ENCODE measurements around the gene DDI1. TPM values are rescaled to one million over a fixed set of nuclear protein-coding genes. Genes with fewer than 3 reads are reported as not detected.
"Not testable (repeated sequence)": the region's sequence is repeated elsewhere in the genome, so short reads cannot be mapped to it uniquely, and the experiment has no call there.

Gene DDI1
- total RNA-seq, 1 donor from 2014 or later = not detected

DNA sequence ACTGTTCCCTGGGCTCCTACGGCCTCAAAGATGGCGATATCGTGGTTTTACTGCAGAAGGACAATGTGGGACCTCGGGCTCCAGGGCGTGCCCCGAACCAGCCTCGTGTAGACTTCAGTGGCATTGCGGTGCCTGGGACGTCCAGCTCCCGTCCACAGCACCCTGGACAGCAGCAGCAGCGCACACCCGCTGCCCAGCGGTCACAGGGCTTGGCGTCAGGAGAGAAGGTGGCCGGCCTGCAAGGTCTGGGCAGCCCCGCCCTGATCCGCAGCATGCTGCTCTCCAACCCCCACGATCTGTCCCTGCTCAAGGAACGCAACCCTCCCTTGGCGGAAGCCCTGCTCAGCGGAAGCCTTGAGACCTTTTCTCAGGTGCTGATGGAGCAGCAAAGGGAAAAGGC lies 555 bp downstream of the DDI1 start:
- DNase-seq (ENCODE audit: low read depth, low spot score) = no peak

DNA sequence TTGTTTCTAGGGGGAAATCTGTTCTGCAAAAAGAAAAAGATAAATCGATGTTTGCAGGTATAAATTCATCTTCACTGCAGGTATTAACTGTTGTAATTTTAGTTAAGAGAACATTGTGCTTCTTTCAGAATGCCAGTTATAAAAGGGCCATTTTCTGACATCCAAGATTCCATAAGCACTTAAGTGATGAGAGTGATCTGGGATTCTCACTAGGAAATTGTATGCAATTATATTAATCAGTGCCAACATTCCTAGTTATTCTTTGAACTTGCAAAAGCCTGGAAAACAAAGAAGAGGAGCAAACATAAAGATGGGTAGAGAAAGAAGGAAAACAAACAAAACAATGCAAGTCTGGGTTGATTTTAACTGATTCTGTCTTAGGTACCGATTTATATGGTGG lies 5.4 kb downstream of the DDI1 start:
- no peak for DNase-seq (ENCODE audit: low read depth, low spot score)

DNA sequence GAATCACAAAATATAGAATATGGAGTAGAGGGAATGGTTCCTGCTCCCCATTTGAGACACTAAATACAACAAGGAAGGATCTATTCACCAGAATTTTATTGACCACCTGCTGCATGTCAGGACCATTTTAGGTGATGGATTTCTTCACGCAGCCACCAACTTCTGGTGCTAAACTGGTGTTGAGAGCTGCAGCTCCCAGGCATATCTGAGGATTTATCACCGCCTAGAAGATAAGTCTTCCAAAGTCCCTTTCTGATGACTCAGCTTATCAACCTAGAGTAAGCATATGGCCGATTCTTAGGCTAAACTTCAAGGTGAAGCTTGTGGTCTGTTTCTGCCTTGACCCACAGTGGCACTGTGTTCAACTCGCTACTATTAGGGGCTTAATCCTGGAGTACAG lies 6.7 kb downstream of the DDI1 start:
- DNase-seq (ENCODE audit: low read depth, low spot score) = no peak

- DNase-seq (ENCODE audit: low read depth, low spot score) = no peak
Observed at GRCh38 chr11:104043678-104044239, 7.3 kb downstream of the DDI1 start.

GRCh38 chr11:104046331-104046730 lies 9.9 kb downstream of the DDI1 start:
- no peak for DNase-seq (ENCODE audit: low read depth, low spot score)

- DNase-seq (ENCODE audit: low read depth, low spot score) = not testable (repeated sequence)
Observed at GRCh38 chr11:104046858-104047257, 10.4 kb downstream of the DDI1 start.

GRCh38 chr11:104049116-104049515 lies 12.7 kb downstream of the DDI1 start:
- DNase-seq (ENCODE audit: low read depth, low spot score) = no peak

DNA sequence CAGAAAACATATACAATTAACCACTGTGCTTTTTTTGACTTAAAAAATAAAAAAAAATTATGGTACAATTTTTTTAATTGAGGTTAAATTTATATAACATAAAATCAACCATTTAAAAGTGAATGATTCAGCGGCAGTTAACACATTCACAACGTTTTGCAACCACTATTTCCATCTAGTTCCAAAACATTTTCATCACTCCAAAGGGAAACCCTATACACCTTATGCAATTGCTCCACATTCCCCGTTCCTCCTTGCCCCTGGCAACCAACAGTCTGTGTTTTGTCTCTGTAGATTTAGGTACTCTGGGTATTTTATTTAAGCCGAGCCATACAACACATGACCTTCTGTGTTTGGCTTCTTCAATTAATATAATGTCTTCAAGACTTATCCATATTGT lies 15.3 kb downstream of the DDI1 start:
- DNase-seq (ENCODE audit: low read depth, low spot score) = no peak

DNA sequence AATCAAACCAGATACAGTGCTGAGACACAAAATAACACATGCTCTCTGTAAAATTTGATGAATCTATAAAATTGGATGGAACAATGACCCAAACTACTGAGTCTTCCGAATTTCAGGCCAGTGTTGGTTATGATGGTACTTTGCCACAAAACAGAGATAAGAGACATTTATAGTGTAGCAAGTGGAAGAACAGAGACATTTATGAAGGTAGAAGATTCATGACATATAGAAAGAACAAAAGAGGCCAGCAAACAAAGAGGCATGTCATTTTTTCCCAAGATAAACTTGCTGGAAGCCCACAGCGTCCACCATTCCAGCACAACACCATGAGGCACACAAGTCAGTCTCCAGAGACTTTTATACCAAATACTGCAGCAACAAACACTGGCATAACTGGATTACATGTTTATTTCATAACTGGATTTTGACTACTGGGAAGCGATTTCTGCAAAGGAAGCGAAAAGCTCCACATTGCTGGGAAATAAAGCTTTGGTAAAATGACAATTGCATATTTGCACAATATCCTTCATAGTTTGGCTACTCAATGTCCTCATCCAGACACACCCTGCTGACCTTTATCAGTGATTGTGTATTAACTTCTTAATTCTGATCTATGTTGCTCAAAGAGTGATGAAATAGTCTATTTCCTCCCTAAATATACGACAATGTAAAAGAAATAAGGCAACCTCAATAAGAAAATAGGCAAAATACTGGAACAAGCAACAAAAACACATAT lies 17.5 kb downstream of the DDI1 start:
- no peak for DNase-seq (ENCODE audit: low read depth, low spot score)

DNA sequence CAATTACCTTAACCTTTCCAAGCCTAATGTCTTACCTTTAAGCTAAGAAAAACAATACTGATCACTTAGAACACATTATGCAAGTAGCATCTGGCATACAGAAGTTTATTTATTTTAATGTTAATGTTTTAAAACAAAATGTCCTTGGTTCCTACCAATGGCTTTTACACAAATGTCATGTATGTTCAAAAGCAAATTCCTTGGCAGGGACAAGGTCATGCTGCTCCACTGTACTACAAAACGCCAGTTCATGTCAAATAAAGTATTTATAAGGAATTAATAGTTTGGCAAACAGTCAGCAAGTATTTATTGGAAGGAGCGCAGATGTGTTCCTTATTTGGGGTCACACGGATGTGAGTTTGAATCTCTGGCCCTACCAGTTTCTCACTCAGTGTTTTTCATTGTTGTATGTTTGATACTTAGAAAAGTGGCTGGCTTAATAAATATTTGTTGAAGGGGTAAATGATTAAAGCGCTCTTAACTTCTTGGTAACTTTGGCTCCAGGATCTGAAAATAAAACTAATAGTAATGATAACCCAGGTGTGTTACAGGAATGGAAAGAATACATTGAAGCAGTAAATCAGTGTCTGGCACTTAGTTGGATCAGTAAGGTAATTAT lies 18.6 kb downstream of the DDI1 start:
- no peak for DNase-seq (ENCODE audit: low read depth, low spot score)

DNA sequence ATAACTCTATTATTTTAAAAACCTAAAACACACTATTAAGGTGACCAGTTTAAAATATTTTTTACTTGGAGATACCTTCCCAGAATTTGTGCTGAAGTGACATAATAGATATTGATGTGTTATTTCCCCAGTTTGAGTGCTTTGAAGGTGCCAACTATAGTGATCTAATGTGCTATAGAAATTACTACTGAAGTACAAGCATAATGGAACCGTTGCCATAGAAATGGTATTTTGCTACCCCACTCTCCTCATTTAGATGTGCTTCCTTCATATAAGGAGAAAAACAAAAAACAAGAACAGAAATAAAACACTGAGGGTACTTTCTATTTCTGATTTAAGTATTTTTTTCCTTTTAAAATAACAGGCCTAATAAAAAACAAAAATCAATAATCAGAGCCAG lies 19.2 kb downstream of the DDI1 start:
- no peak for DNase-seq (ENCODE audit: low read depth, low spot score)

DNA sequence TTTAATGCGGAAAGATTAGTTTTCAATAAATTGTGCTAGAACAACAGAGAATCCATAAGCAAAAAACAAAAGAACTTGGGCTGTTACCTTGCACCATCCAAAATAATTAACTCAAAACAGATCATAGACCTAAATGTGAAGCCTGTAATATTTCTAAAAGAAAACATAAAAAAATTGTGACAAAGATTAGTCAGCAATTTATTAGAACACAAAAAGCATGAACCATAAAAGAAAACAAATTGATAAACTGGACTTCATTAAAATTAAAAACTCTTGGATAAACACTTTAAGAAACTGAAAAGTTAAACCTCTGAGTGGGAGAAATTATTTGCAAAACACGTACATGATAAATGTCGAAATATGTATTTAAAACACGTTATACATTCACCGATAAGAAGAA lies 21.5 kb downstream of the DDI1 start:
- DNase-seq (ENCODE audit: low read depth, low spot score) = no peak

DNA sequence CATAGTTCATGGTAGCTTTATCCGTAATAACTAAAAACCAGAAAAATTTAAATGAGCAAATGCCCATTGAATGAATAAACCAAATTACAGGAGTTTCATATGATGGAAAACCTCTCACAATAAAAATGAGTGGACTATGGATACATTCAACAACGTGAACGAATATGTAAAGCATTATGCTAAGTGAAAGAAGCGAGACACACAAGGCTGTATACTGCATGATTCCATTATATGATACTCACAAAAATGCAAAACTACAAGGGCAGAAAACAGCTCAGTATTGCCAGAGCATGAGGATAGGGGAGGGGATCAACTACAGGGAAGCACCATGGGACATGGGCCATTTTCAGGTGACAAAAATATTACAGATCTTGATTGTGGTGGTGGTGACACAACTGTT lies 22.2 kb downstream of the DDI1 start:
- DNase-seq (ENCODE audit: low read depth, low spot score) = no peak

- no peak for DNase-seq (ENCODE audit: low read depth, low spot score)
Observed at GRCh38 chr11:104060004-104060794, 23.8 kb downstream of the DDI1 start.

- no peak for DNase-seq (ENCODE audit: low read depth, low spot score)
Observed at GRCh38 chr11:104060820-104061219, 24.4 kb downstream of the DDI1 start.

DNA sequence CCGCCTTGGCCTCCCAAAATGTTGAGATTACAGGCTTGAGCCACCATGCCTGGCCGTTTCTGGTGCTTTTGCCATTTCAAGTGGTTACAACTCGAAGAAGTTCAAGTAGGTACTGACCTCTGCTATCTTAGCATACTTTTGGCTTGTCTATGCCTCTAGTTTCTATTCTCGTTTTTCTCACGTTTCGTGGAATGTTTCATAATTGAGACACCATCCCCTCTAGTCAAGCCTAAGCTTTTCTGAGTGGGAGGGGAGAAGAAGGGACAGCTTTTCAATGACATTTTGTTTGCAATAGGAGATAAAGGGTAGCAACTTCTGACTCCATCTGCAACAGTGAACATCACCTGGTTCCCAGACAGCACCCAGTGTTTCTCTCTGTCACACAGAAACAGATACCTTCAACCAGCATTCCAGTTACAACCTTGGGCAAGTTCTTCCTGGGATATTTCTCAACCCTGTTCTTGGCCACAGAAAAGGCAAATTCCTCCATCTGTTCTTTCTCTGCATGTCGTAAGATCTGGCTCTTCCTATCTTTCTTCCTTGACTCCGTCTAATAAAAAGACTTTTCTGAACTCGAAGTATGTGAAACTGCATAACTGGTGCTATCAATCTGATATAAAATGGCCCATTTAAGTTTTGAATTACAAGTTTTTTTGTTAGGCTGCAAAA lies 25.5 kb downstream of the DDI1 start:
- no peak for DNase-seq (ENCODE audit: low read depth, low spot score)

DNA sequence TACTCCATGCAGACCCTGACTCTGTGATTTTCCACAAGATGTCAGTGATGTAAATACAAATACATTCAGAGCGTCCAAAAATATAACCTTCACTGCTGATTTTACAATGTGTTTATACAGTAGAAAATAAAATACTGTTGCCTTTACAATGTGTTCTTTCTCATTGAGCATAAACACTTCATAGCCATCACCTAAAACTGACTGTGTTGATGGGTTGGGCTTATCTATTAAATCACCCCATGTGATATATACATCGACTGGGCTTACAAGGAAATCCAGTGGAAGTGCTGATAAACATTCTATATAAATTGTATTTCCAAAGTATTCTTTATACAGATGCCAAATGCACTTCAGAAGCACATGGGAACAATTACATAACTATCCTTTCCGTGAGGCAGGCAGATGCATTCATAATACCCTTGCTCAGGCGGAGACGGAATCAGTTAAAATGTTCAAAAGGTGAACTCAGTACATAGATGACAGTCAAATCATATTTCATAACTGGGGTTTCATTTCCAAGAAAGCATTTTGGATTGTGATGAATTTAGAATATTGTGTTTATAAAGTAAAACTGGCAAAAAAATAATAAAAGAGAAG lies 27.7 kb downstream of the DDI1 start:
- DNase-seq (ENCODE audit: low read depth, low spot score) = no peak

GRCh38 chr11:104067534-104067933 lies 31.1 kb downstream of the DDI1 start:
- no peak for DNase-seq (ENCODE audit: low read depth, low spot score)

- DNase-seq (ENCODE audit: low read depth, low spot score) = no peak
Observed at GRCh38 chr11:104073950-104074705, 37.7 kb downstream of the DDI1 start.

DNA sequence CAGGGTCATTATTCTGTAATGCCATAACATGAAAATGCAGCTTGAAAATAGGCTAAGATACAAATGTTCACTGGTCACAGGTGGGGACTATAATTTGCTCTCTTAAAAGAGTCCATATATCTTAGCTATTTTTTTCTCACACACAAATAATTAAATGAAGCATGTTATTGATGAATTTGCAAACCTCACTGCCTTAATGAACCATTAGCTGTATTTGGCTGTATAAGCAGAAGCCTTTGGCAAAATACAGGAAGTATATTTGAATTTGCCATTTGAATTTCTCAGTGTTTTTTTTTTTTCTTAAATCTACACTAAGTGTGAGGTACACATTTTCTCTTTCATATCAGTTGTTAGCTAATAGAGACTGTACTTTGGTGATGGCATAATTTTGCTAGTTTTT lies 38.7 kb downstream of the DDI1 start:
- no peak for DNase-seq (ENCODE audit: low read depth, low spot score)

- DNase-seq (ENCODE audit: low read depth, low spot score) = no peak
Observed at GRCh38 chr11:104075706-104076105, 39.3 kb downstream of the DDI1 start.
